ENCODE results near the gene OR1N2.

DNA sequence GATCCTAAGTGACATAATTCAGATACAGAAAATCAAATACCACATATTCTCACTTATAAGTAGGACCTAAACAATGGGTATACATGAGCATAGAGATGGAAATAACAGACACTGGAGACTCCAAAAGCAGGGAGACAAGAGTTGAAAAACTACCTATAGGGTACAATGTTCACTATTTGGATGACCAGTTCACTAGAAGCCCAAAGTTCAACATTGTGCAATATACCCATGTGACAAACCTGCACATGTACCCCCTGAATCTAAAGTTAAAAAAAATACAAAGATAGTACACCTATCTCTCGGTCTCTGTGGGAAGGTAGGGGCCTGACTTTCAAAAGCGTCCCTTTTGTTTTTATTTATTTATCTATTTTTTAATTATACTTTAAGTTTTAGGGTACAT lies 14.2 kb upstream of the OR1N2 start:
- TF ChIP-seq CTCF (IDR thresholded peaks at IDR 0.05), result no peak
- no peak for TF ChIP-seq POLR2AphosphoS5 (IDR thresholded peaks at IDR 0.05)
- TF ChIP-seq POLR2A (IDR thresholded peaks at IDR 0.05), result no peak
- no peak for TF ChIP-seq EP300 (IDR thresholded peaks at IDR 0.05; ENCODE audit: low read depth)

Measured in transverse colon (tissue), 4 donors.